Caco-2 (cell line): ENCODE results near the gene CDH12. TPM values are rescaled to one million over a fixed set of nuclear protein-coding genes. Genes with fewer than 3 reads are reported as not detected.

Experiments used
- BruUV-seq: library from RNA; stranded (reverse); fragments of 400-500 nt; replicated peaks from 2 replicates; lab custom pipeline; 2021; lab: Mats Ljungman, UMichigan
- CTCF ChIA-PET: fragments of 300-600 bp; sonication (Branson Sonifier 250); formaldehyde crosslinking; loops from one replicate; lab custom pipeline; 2022; ENCODE audit warnings: antibody characterized with exemption; lab: Charles Lee
- POLR2A ChIA-PET: fragments of 300-600 bp; sonication (Branson Sonifier 250); formaldehyde crosslinking; loops from one replicate; lab custom pipeline; 2022; ENCODE audit warnings: antibody characterized with exemption; lab: Charles Lee
- DNase-seq, 2 experiments: peaks; one replicate each; pipeline versions ENCODE4 v3.0.0 to v3.0.0-alpha.2; 2020 to 2022
- H3K27me3 ChIP-seq: replicated peaks from 2 replicates; pipeline ENCODE4 v1.6.0; 2011; ENCODE audit warnings: low read length; ENCODE audit not compliant: control insufficient read depth, insufficient read depth
- H3K36me3 ChIP-seq: 2 replicates; pipeline ENCODE4 v1.5.1; 2011; ENCODE audit warnings: low read length; ENCODE audit not compliant: control insufficient read depth, insufficient read depth
- H3K4me1 ChIP-seq: fragments of 250-450 bp; sonication (Bioruptor Pico); 2 replicates; pipeline ENCODE4 v1.5.1; 2020; ENCODE audit warnings: mild to moderate bottlenecking
- H3K4me3 ChIP-seq: 2 replicates; pipeline ENCODE4 v1.5.1; 2011; ENCODE audit warnings: low read depth, mild to moderate bottlenecking, control low read depth, low read length
- H3K9me3 ChIP-seq: fragments of 250-450 bp; sonication (Bioruptor Pico); 2 replicates; pipeline ENCODE4 v1.5.1; 2020; ENCODE audit warnings: mild to moderate bottlenecking, moderate library complexity
- H3K27ac Mint-ChIP-seq: one replicate; pipeline ENCODE4 v1.8.0; 2022; ENCODE audit warnings: mixed read lengths; ENCODE audit not compliant: unreplicated experiment
- H3K27me3 Mint-ChIP-seq: one replicate; pipeline ENCODE4 v1.8.0; 2022; ENCODE audit warnings: mixed read lengths; ENCODE audit not compliant: insufficient read depth, unreplicated experiment
- H3K36me3 Mint-ChIP-seq: one replicate; pipeline ENCODE4 v1.8.0; 2022; ENCODE audit warnings: mild to moderate bottlenecking, mixed read lengths; ENCODE audit not compliant: insufficient read depth, unreplicated experiment
- H3K4me1 Mint-ChIP-seq: one replicate; pipeline ENCODE4 v1.8.0; 2022; ENCODE audit warnings: low read depth, mixed read lengths; ENCODE audit not compliant: unreplicated experiment
- H3K4me3 Mint-ChIP-seq: one replicate; pipeline ENCODE4 v1.8.0; 2022; ENCODE audit warnings: mild to moderate bottlenecking, moderate library complexity, mixed read lengths; ENCODE audit not compliant: unreplicated experiment
- H3K9me3 Mint-ChIP-seq: one replicate; pipeline ENCODE4 v1.8.0; 2022; ENCODE audit warnings: mixed read lengths; ENCODE audit not compliant: unreplicated experiment
- intact Hi-C: fragments of 100-400 bp; cut with micrococcal nuclease; formaldehyde crosslinking; loops from one replicate; pipeline ENCODE4 v1.10.0; 2022; ENCODE audit not compliant: unreplicated experiment
- total RNA-seq: library from RNA; stranded (reverse); gene quantifications from 2 replicates; pipeline ENCODE4 v1.2.3, GENCODE V29; 2022
- TF ChIP-seq, protein P1 (sequence below), 2 experiments: fragments of 200-600 bp in 1 of 2; IDR thresholded peaks; 1 replicate in 1 of 2; 2 replicates in 1 of 2; pipeline versions ENCODE4 v1.5.1 to v1.8.0; 2011 to 2022; ENCODE audit warnings: antibody characterized with exemption in 1 of 2, control low read depth in 1 of 2, inconsistent platforms in 1 of 2, low read depth in 1 of 2, low read length in 1 of 2, mild to moderate bottlenecking in 1 of 2, moderate library complexity in 1 of 2; ENCODE audit not compliant: insufficient read depth in 1 of 2, severe bottlenecking in 1 of 2, unreplicated experiment in 1 of 2

CDH12 gene
- total RNA-seq, 1 experiment from 2014 or later, result not detected

DNA sequence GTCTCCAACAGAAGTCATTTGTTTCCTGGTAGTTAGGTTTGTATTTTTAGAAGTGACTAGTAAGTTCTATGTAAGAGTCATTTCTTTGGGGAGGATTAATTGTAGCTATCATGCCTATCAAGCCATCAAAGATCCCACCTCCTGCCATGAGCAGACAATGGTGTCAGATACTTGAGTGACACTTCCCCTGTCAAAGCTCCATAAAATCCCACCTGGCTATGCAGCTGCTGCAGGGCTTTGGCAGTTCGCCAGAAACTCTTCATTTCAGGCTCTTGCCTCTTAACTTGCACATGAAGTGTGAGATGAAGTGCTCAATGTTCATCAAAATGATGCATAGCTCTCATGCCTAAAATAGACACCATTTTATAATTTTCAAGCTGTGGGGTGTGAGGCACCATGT lies 312.1 kb downstream of the CDH12 start:
- H3K4me1 Mint-ChIP-seq, result peaks cover 6% of the 10 kb centered on the region
- BruUV-seq, result no TSS peak
- Histone ChIP-seq H3K4me3 (no peak overlapping the region), H3K4me1 (no peaks in the 10 kb centered on the region), H3K9me3 (no peaks in the 10 kb centered on the region; the same call in 1 of the 2 replicates), H3K27me3 (no peaks in the 10 kb centered on the region), H3K36me3 (no peaks in the 10 kb centered on the region)
- no peaks in the 10 kb centered on the region for H3K27me3 Mint-ChIP-seq
- TF ChIP-seq, protein P1, sequence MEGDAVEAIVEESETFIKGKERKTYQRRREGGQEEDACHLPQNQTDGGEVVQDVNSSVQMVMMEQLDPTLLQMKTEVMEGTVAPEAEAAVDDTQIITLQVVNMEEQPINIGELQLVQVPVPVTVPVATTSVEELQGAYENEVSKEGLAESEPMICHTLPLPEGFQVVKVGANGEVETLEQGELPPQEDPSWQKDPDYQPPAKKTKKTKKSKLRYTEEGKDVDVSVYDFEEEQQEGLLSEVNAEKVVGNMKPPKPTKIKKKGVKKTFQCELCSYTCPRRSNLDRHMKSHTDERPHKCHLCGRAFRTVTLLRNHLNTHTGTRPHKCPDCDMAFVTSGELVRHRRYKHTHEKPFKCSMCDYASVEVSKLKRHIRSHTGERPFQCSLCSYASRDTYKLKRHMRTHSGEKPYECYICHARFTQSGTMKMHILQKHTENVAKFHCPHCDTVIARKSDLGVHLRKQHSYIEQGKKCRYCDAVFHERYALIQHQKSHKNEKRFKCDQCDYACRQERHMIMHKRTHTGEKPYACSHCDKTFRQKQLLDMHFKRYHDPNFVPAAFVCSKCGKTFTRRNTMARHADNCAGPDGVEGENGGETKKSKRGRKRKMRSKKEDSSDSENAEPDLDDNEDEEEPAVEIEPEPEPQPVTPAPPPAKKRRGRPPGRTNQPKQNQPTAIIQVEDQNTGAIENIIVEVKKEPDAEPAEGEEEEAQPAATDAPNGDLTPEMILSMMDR (IDR thresholded peaks at IDR 0.05; ENCODE audit: insufficient read depth in 1 of 2, low read depth in 1 of 2, low read length in 1 of 2, severe bottlenecking in 1 of 2, unreplicated experiment in 1 of 2), result no peak
- CTCF ChIA-PET, result no interaction called here
- H3K4me3 Mint-ChIP-seq, result no peak overlapping the region
- no peaks in the 10 kb centered on the region for H3K36me3 Mint-ChIP-seq
- no peak overlapping the region for H3K27ac Mint-ChIP-seq
- DNase-seq, result no peak
- H3K9me3 Mint-ChIP-seq, result peaks cover 19% of the 10 kb centered on the region
- intact Hi-C loops, result no loop called here
- POLR2A ChIA-PET, result no interaction called here

DNA sequence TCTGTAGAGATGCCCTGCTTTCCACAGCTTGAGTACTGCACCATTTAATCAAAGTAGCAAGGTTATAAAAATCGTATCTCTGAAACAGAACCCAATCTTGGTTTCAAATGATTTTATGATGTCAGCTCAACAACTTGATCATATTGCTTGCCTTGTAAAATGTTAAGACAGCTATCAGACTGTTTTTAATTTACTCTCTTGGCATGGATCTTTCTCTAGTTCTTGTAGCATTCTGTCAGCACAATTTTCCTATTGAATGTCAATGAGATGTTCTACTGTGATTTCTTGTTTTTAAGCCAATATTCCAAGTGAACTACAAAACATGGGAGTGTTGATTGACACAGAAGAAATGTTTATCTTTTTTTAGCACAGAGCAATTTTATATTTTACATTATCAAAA lies 313.4 kb downstream of the CDH12 start:
- H3K4me3 ChIP-seq, result no peak overlapping the region
- ChIA-PET POLR2A (no interaction called here), CTCF (no interaction called here)
- peaks cover 6% of the 10 kb centered on the region for H3K4me1 Mint-ChIP-seq
- TF ChIP-seq, protein P1 (IDR thresholded peaks at IDR 0.05; ENCODE audit: insufficient read depth in 1 of 2, low read depth in 1 of 2, low read length in 1 of 2, severe bottlenecking in 1 of 2, unreplicated experiment in 1 of 2), result no peak
- no TSS peak for BruUV-seq
- no peaks in the 10 kb centered on the region for H3K36me3 Mint-ChIP-seq
- H3K27ac Mint-ChIP-seq, result no peak overlapping the region
- H3K4me1 ChIP-seq, result no peaks in the 10 kb centered on the region
- H3K36me3 ChIP-seq, result no peaks in the 10 kb centered on the region
- no peaks in the 10 kb centered on the region for H3K27me3 Mint-ChIP-seq
- H3K9me3 Mint-ChIP-seq, result peaks cover 19% of the 10 kb centered on the region
- H3K27me3 ChIP-seq, result no peaks in the 10 kb centered on the region
- no peak for DNase-seq
- H3K9me3 ChIP-seq, result no peaks in the 10 kb centered on the region; the same call in 1 of the 2 replicates
- H3K4me3 Mint-ChIP-seq, result no peak overlapping the region
- intact Hi-C loops, result no loop called here

DNA sequence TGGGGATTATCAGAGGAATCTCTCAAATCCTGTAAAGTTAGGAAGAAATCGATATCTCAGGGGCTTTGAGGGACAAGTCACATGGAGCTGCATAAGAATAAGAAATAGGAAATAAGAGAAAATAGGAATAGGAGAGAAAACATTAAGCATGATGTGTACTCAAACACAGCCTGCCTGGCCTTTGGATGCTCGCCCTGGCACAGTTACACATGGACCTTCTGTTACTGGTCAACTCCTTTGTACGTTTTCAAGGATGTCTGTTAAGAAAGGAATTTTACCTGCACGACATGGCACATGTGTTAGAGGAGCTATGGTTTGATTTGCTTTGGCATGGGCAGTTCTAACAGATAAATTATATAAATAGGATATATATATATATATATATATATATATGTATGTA lies 321.2 kb downstream of the CDH12 start:
- no peak overlapping the region for H3K4me3 ChIP-seq
- no peaks in the 10 kb centered on the region for H3K27me3 Mint-ChIP-seq
- H3K9me3 Mint-ChIP-seq, result no peaks in the 10 kb centered on the region
- H3K36me3 ChIP-seq, result no peaks in the 10 kb centered on the region
- no peaks in the 10 kb centered on the region for H3K9me3 ChIP-seq
- CTCF ChIA-PET, result no interaction called here
- H3K4me3 Mint-ChIP-seq, result no peak overlapping the region
- POLR2A ChIA-PET, result no interaction called here
- H3K36me3 Mint-ChIP-seq, result no peaks in the 10 kb centered on the region
- intact Hi-C loops, result no loop called here
- H3K4me1 Mint-ChIP-seq, result no peaks in the 10 kb centered on the region
- H3K27ac Mint-ChIP-seq, result no peak overlapping the region
- BruUV-seq, result no TSS peak
- no peaks in the 10 kb centered on the region for H3K27me3 ChIP-seq
- no peak for DNase-seq
- H3K4me1 ChIP-seq, result no peaks in the 10 kb centered on the region
- TF ChIP-seq, protein P1 (IDR thresholded peaks at IDR 0.05; ENCODE audit: insufficient read depth in 1 of 2, low read depth in 1 of 2, low read length in 1 of 2, severe bottlenecking in 1 of 2, unreplicated experiment in 1 of 2), result no peak
